CD4-positive, alpha-beta T cell (primary cell): ENCODE data around the gene SLC39A6. TPM values are rescaled to one million over a fixed set of nuclear protein-coding genes. Genes with fewer than 3 reads are reported as not detected.
A peak's percentile ranks its signal among the peaks of the same experiment; 100 is the strongest.

Experiments
- ATAC-seq: fragments of 200-7000 bp; cut with Tn5 transposase; one replicate; pipeline ENCODE4 v1.10.0; 2022; ENCODE audit warnings: mild to moderate bottlenecking; ENCODE audit not compliant: poor library complexity
- CTCF ChIA-PET: fragments of 350-600 bp; sonication (Branson Sonifier 250); formaldehyde crosslinking; loops from one replicate; lab custom pipeline; 2021; ENCODE audit warnings: antibody characterized with exemption, inconsistent platforms; lab: Charles Lee
- POLR2A ChIA-PET: fragments of 350-600 bp; sonication (Branson Sonifier 250); formaldehyde crosslinking; loops from one replicate; lab custom pipeline; 2021; ENCODE audit warnings: antibody characterized with exemption, inconsistent platforms; lab: Charles Lee
- DNase-seq, 14 experiments: peaks; one replicate each; pipeline ENCODE4 v3.0.0-alpha.2; 2013 to 2020; ENCODE audit warnings: mixed read lengths in 2 of 14
- H3K27ac ChIP-seq, 2 donors: one replicate each; pipeline versions ENCODE4 v1.5.1 to v1.7.0; 2013; ENCODE audit warnings: low read length in 2 of 2, low read depth in 1 of 2, mild to moderate bottlenecking in 1 of 2
- H3K27me3 ChIP-seq, 2 experiments: 1 replicate in 1 of 2; 2 replicates in 1 of 2; pipeline versions ENCODE4 v1.6.1 to v1.7.0; 2013; ENCODE audit warnings: low read length in 2 of 2, control low read depth in 1 of 2, mild to moderate bottlenecking in 1 of 2, moderate library complexity in 1 of 2; ENCODE audit not compliant: insufficient read depth in 2 of 2, control insufficient read depth in 1 of 2
- H3K36me3 ChIP-seq: one replicate; pipeline ENCODE4 v1.6.1; 2013; ENCODE audit warnings: low read length, control low read depth; ENCODE audit not compliant: insufficient read depth
- H3K4me1 ChIP-seq: one replicate; pipeline ENCODE4 v1.6.1; 2013; ENCODE audit warnings: low read length, control low read depth; ENCODE audit not compliant: insufficient read depth
- H3K4me3 ChIP-seq: one replicate; pipeline ENCODE4 v1.5.1; 2013; ENCODE audit warnings: mild to moderate bottlenecking, low read length, moderate library complexity
- H3K9me3 ChIP-seq, 2 experiments: 1 replicate in 1 of 2; 2 replicates in 1 of 2; pipeline versions ENCODE4 v1.6.1 to v1.7.0; 2013; ENCODE audit warnings: low read length in 2 of 2, mild to moderate bottlenecking in 2 of 2, control low read depth in 1 of 2, moderate library complexity in 1 of 2; ENCODE audit not compliant: control insufficient read depth in 1 of 2, insufficient read depth in 1 of 2
- H3K27ac Mint-ChIP-seq: one replicate; pipeline ENCODE4 v1.8.0; 2020; ENCODE audit warnings: mixed read lengths
- H3K27me3 Mint-ChIP-seq: one replicate; pipeline ENCODE4 v1.8.0; 2021; ENCODE audit warnings: mixed read lengths
- H3K36me3 Mint-ChIP-seq: one replicate; pipeline ENCODE4 v1.8.0; 2021; ENCODE audit warnings: low read depth, mixed read lengths
- H3K4me1 Mint-ChIP-seq: one replicate; pipeline ENCODE4 v1.8.0; 2021; ENCODE audit warnings: low read depth, mixed read lengths
- H3K4me3 Mint-ChIP-seq: one replicate; pipeline ENCODE4 v1.8.0; 2020; ENCODE audit warnings: mild to moderate bottlenecking, mixed read lengths
- H3K9me3 Mint-ChIP-seq: one replicate; pipeline ENCODE4 v1.8.0; 2020; ENCODE audit warnings: mixed read lengths
- intact Hi-C, 2 experiments: fragments of 100-400 bp; cut with DNase I in 1 of 2; cut with micrococcal nuclease in 1 of 2; formaldehyde crosslinking; loops; one replicate each; pipeline versions ENCODE4 v1.15.1 to v1.9.0; 2023 to 2025; cut with DNase I, micrococcal nuclease
- total RNA-seq, 174 experiments: library from RNA in 2 of 174; stranded (reverse) in 2 of 174; gene quantifications; one replicate each; pipeline ENCODE4 v1.2.3 and lab custom pipeline; 2021 to 2026
- TF ChIP-seq, protein P1 (sequence below): fragments of 200-600 bp; IDR thresholded peaks from one replicate; pipeline ENCODE4 v1.8.0; 2022; ENCODE audit warnings: antibody characterized with exemption, mild to moderate bottlenecking

SLC39A6 gene
- total RNA-seq, 2 experiments from 2014 or later = 10.6 to 11.0 TPM

DNA sequence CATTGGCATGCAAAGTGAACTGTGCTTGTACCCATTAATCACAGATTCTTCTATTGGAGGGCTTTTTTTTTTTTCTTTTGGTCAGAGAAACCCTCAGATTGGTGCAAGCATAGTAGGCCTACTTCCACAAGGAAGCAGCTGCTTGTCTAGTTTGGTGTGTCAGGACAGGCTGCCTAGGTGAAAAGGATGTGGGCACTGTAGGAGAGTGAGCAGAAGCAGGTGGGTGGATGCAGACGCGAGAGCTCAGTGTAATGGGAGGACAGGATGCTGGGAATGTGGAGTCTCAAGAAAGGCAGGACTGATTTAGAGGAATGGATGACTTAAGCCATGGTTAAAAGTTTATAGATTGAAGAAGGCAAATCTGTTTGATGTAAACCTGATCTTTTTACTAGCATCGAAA lies 3.6 kb upstream of the SLC39A6 start:
- intact Hi-C loops = loop anchor here in 1 of 2 experiments (5.0 kb wide), 2 partner anchors 790 to 1095 kb away; partner anchors contain the start of gene ZNF24
- peaks cover 27% of the 10 kb centered on the region for H3K36me3 ChIP-seq
- Mint-ChIP-seq H3K27me3 (no peaks in the 10 kb centered on the region), H3K27ac (peak overlapping the region; percentile 50), H3K36me3 (peaks cover 69% of the 10 kb centered on the region), H3K4me3 (peak overlapping the region; percentile 95), H3K9me3 (no peaks in the 10 kb centered on the region), H3K4me1 (peaks cover 79% of the 10 kb centered on the region)
- no peak overlapping the region for H3K27ac ChIP-seq
- CTCF ChIA-PET = interaction anchor here (0.8 kb wide), 1 partner anchor 159 kb away, joined by 3 read pairs; no protein-coding TSS in a partner anchor
- no peaks in the 10 kb centered on the region for H3K9me3 ChIP-seq
- TF ChIP-seq, protein P1, sequence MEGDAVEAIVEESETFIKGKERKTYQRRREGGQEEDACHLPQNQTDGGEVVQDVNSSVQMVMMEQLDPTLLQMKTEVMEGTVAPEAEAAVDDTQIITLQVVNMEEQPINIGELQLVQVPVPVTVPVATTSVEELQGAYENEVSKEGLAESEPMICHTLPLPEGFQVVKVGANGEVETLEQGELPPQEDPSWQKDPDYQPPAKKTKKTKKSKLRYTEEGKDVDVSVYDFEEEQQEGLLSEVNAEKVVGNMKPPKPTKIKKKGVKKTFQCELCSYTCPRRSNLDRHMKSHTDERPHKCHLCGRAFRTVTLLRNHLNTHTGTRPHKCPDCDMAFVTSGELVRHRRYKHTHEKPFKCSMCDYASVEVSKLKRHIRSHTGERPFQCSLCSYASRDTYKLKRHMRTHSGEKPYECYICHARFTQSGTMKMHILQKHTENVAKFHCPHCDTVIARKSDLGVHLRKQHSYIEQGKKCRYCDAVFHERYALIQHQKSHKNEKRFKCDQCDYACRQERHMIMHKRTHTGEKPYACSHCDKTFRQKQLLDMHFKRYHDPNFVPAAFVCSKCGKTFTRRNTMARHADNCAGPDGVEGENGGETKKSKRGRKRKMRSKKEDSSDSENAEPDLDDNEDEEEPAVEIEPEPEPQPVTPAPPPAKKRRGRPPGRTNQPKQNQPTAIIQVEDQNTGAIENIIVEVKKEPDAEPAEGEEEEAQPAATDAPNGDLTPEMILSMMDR = no peak
- H3K27me3 ChIP-seq = no peaks in the 10 kb centered on the region
- H3K4me1 ChIP-seq = peaks cover 46% of the 10 kb centered on the region
- POLR2A ChIA-PET = no interaction called here
- H3K4me3 ChIP-seq = no peak overlapping the region
- ATAC-seq (no peak), DNase-seq (no peak)

DNA sequence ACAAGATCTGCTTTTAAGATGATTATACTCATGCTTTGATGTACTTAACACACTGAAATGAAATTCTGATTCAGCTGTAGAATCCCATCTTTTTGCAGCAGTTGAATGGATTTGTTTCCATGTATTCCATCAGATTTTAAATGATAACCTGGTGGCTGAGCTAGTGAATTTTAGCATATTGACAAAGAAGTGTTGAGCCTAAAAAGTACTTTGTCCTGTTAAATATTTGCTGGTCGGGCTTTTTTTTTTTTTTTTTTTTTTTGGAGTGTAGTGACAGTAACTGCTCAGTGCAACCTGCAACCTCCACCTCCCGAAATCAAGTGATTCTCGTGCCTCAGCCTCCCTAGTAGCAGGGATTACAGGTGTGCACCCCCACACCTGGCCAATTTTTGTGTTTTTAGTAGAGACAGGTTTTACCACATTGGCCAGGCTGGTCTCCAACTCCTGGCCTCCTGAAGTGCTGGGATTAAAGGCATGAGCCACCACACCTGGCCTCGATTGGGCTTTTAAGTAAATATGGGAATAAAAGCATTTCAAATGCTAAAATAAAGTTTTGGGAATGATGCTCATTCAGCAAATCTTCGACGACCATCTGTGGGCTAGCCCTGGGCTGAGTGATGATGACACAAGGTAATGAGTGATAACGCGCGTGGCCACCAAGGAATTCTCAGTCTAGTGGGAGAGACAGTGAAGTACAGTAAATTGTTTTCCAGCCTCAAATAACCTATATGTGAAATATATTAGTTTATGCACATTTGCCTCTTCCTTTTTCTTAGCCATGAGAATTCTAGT lies 2.7 kb upstream of the SLC39A6 start:
- CTCF ChIA-PET = no interaction called here
- Histone ChIP-seq H3K9me3 (no peaks in the 10 kb centered on the region), H3K4me3 (peak overlapping the region; percentile 77), H3K4me1 (peaks cover 48% of the 10 kb centered on the region), H3K27me3 (no peaks in the 10 kb centered on the region), H3K27ac (no peak overlapping the region), H3K36me3 (peaks cover 20% of the 10 kb centered on the region)
- intact Hi-C loops = loop anchor here in 1 of 2 experiments (2.0 to 5.0 kb wide), 3 partner anchors 157 to 1095 kb away; partner anchors contain the start of gene ZNF24
- Mint-ChIP-seq H3K27me3 (no peaks in the 10 kb centered on the region), H3K36me3 (peaks cover 61% of the 10 kb centered on the region), H3K4me1 (peaks cover 79% of the 10 kb centered on the region), H3K9me3 (no peaks in the 10 kb centered on the region), H3K4me3 (peak overlapping the region; percentile 95), H3K27ac (peak overlapping the region; percentile 50)
- ATAC-seq = no peak
- POLR2A ChIA-PET = interaction anchor here (1.5 kb wide), 1 partner anchor 67 kb away, joined by 4 read pairs; no protein-coding TSS in a partner anchor
- no peak for DNase-seq
- TF ChIP-seq, protein P1 = no peak

DNA sequence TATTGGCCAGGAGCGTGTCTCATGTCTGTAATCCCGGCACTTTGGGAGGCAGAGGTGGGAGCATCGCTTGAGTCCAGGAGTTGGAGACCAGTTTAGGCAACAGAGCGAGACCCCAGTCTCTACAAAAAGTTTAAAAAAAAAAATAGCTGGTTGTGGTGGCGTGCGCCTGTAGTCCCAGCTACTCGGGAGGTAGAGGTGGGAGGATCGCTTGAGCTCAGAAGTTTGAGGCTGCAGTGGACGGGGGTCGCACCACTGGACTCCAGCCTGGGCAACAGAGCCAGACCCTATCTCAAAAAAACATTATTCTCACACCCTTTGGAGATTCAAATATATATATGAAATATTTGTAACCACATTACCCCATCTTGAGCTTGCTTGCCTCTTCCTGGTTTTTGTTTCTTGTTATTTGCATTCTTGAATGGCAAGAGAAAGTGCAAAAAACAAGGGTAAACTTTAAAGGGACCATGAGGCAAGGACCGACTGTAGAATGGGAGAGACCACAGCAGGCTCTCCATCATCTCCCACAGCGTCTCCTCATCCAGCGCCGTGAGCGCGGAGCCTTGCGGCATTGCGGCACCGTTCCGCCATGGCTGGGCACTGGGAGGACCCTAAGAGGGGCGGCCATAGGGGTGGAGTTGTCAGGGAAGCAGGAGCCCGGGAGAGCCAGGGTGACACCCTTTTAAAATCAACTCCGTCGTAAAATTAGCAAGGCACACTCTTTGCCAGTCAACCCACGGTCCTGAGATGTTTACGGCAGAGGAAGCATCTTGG lies 1.9 kb upstream of the SLC39A6 start:
- peaks cover 12% of the 10 kb centered on the region for H3K36me3 ChIP-seq
- H3K27me3 ChIP-seq = no peaks in the 10 kb centered on the region
- Mint-ChIP-seq H3K4me1 (peaks cover 73% of the 10 kb centered on the region), H3K27me3 (no peaks in the 10 kb centered on the region), H3K36me3 (peaks cover 60% of the 10 kb centered on the region), H3K27ac (peak overlapping the region; percentile 98), H3K9me3 (no peaks in the 10 kb centered on the region), H3K4me3 (peak overlapping the region; percentile 95)
- H3K4me1 ChIP-seq = peaks cover 48% of the 10 kb centered on the region
- ATAC-seq (no peak), DNase-seq (peak in 1 of 14 experiments; percentile 13)
- no peak overlapping the region for H3K27ac ChIP-seq
- TF ChIP-seq, protein P1 = no peak
- POLR2A ChIA-PET = interaction anchor here (0.8 to 3.2 kb wide), 6 partner anchors 12 to 161 kb away, joined by 4 to 29 read pairs (median 5); partner anchors contain the start of genes RMP24 and RPRD1A
- CTCF ChIA-PET = no interaction called here
- peak overlapping the region; percentile 77 for H3K4me3 ChIP-seq
- intact Hi-C loops = loop anchor here in 1 of 2 experiments (2.0 to 5.0 kb wide), 3 partner anchors 156 to 1094 kb away; partner anchors contain the start of gene ZNF24
- H3K9me3 ChIP-seq = no peaks in the 10 kb centered on the region
